Thyroid gland (tissue), 4 donors: ENCODE results near the gene SIRPA. TPM values are rescaled to one million over a fixed set of nuclear protein-coding genes. Genes with fewer than 3 reads are reported as not detected.

Experiments
- DNase-seq, 2 donors: peaks; one replicate each; pipeline ENCODE4 v3.0.0-alpha.2; 2019
- H3K27ac ChIP-seq, 3 donors: fragments of 200-600 bp; sonication (generic); 1 replicate in 2 of 3; 2 replicates in 1 of 3; pipeline ENCODE4 v1.5.1; 2016 to 2019; ENCODE audit warnings: mild to moderate bottlenecking in 1 of 3, moderate library complexity in 1 of 3
- H3K27me3 ChIP-seq: fragments of 200-600 bp; sonication (generic); one replicate; pipeline ENCODE4 v1.5.1; 2019
- H3K36me3 ChIP-seq, 2 donors: fragments of 200-600 bp; sonication (generic); one replicate each; pipeline ENCODE4 v1.5.1; 2016 to 2019
- H3K4me1 ChIP-seq, 2 donors: fragments of 200-600 bp; sonication (generic); one replicate each; pipeline ENCODE4 v1.5.1; 2017 to 2019
- H3K4me3 ChIP-seq, 3 donors: fragments of 200-600 bp; sonication (generic); replicated peaks in 1 of 3; 1 replicate in 2 of 3; 2 replicates in 1 of 3; pipeline ENCODE4 v1.5.1; 2016; ENCODE audit warnings: mild to moderate bottlenecking in 1 of 3
- H3K9me3 ChIP-seq: fragments of 200-600 bp; sonication (generic); one replicate; pipeline ENCODE4 v1.5.1; 2017
- POLR2A ChIP-seq, 2 donors: fragments of 450-650 bp; IDR thresholded peaks; one replicate each; pipeline ENCODE4 v1.6.1; 2017; ENCODE audit warnings: antibody characterized with exemption in 2 of 2, mild to moderate bottlenecking in 2 of 2, moderate library complexity in 1 of 2
- WGBS, 2 donors: methylation state at CpG; one replicate each; pipeline ENCODE4 v1.1.5; 2017; 5-methylcytosine and 5-hydroxymethylcytosine counted together
- intact Hi-C: fragments of 100-400 bp; cut with DNase I; formaldehyde crosslinking; loops from one replicate; pipeline ENCODE4 v1.15.1; 2023
- total RNA-seq, 4 donors: library from RNA; depleted of rRNA; stranded (reverse); fragments of >200 nt; gene quantifications; one replicate each; pipeline ENCODE4 v1.2.3, GENCODE V29; 2016
- TF ChIP-seq, protein P1 (sequence below), 6 experiments: fragments of 200-600 bp in 3 of 6; fragments of 450-650 bp in 3 of 6; sonication (generic) in 3 of 6; IDR thresholded peaks; one replicate each; pipeline ENCODE4 v1.5.1; 2016 to 2019; ENCODE audit warnings: antibody characterized with exemption in 6 of 6, mild to moderate bottlenecking in 2 of 6, inconsistent platforms in 1 of 6, moderate library complexity in 1 of 6

Gene SIRPA
- total RNA-seq, 4 donors from 2014 or later: 14.1 to 35.1 (median 25.4) TPM

- no peaks in the 10 kb centered on the region for H3K4me1 ChIP-seq
- no peaks in the 10 kb centered on the region for H3K36me3 ChIP-seq
- no peak overlapping the region for H3K4me3 ChIP-seq
- H3K9me3 ChIP-seq: no peaks in the 10 kb centered on the region
- peak; percentile 59 to 67 for DNase-seq
- WGBS, 2 donors: 4 to 14% methylated on average over 12 to 14 of the region's 28 CpGs
- intact Hi-C loops: loop anchor here (5.0 to 10.0 kb wide), 2 partner anchors 139 to 207 kb away; partner anchors contain the start of gene STK35
- TF ChIP-seq, protein P1, sequence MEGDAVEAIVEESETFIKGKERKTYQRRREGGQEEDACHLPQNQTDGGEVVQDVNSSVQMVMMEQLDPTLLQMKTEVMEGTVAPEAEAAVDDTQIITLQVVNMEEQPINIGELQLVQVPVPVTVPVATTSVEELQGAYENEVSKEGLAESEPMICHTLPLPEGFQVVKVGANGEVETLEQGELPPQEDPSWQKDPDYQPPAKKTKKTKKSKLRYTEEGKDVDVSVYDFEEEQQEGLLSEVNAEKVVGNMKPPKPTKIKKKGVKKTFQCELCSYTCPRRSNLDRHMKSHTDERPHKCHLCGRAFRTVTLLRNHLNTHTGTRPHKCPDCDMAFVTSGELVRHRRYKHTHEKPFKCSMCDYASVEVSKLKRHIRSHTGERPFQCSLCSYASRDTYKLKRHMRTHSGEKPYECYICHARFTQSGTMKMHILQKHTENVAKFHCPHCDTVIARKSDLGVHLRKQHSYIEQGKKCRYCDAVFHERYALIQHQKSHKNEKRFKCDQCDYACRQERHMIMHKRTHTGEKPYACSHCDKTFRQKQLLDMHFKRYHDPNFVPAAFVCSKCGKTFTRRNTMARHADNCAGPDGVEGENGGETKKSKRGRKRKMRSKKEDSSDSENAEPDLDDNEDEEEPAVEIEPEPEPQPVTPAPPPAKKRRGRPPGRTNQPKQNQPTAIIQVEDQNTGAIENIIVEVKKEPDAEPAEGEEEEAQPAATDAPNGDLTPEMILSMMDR (IDR thresholded peaks at IDR 0.05): peak; percentile 75 to 91 (median 82)
- TF ChIP-seq POLR2A (IDR thresholded peaks at IDR 0.05): no peak
- no peaks in the 10 kb centered on the region for H3K27me3 ChIP-seq
- H3K27ac ChIP-seq: no peak overlapping the region
These were observed 70.5 kb downstream of the SIRPA start for GRCh38 chr20:1965520-1966351.

- no peaks in the 10 kb centered on the region for H3K4me1 ChIP-seq
- intact Hi-C loops: loop anchor here (5.0 to 10.0 kb wide), 2 partner anchors 136 to 203 kb away; partner anchors contain the start of gene STK35
- H3K36me3 ChIP-seq: no peaks in the 10 kb centered on the region
- 64 to 75% methylated on average over 4 of the region's 4 CpGs for WGBS, 2 donors
- H3K4me3 ChIP-seq: no peak overlapping the region
- H3K27me3 ChIP-seq: no peaks in the 10 kb centered on the region
- TF ChIP-seq POLR2A (IDR thresholded peaks at IDR 0.05): no peak
- TF ChIP-seq, protein P1 (IDR thresholded peaks at IDR 0.05): no peak
- no peaks in the 10 kb centered on the region for H3K9me3 ChIP-seq
- DNase-seq: no peak
- H3K27ac ChIP-seq: no peak overlapping the region
These were observed 73.8 kb downstream of the SIRPA start for GRCh38 chr20:1968964-1969363.

GRCh38 chr20:1971893-1972586 lies 76.8 kb downstream of the SIRPA start:
- TF ChIP-seq POLR2A (IDR thresholded peaks at IDR 0.05): no peak
- TF ChIP-seq, protein P1 (IDR thresholded peaks at IDR 0.05): no peak
- Histone ChIP-seq H3K36me3 (no peaks in the 10 kb centered on the region), H3K9me3 (no peaks in the 10 kb centered on the region), H3K27me3 (no peaks in the 10 kb centered on the region), H3K27ac (no peak overlapping the region), H3K4me1 (no peaks in the 10 kb centered on the region), H3K4me3 (no peak overlapping the region)
- intact Hi-C loops: no loop called here
- WGBS, 2 donors: 74 to 78% methylated on average over 5 of the region's 5 CpGs
- no peak for DNase-seq

GRCh38 chr20:1973601-1974440 lies 78.6 kb downstream of the SIRPA start:
- Histone ChIP-seq H3K27ac (no peak overlapping the region), H3K4me3 (no peak overlapping the region), H3K27me3 (no peaks in the 10 kb centered on the region), H3K4me1 (no peaks in the 10 kb centered on the region), H3K9me3 (no peaks in the 10 kb centered on the region), H3K36me3 (no peaks in the 10 kb centered on the region)
- DNase-seq: no peak
- TF ChIP-seq POLR2A (IDR thresholded peaks at IDR 0.05): no peak
- TF ChIP-seq, protein P1 (IDR thresholded peaks at IDR 0.05): no peak
- intact Hi-C loops: no loop called here
- 66 to 67% methylated on average over 15 of the region's 15 CpGs for WGBS, 2 donors
